T-cell (primary cell): ENCODE measurements around the gene DENND4A. TPM values are rescaled to one million over a fixed set of nuclear protein-coding genes. Genes with fewer than 3 reads are reported as not detected.

Source experiments
- ATAC-seq, 4 experiments: fragments of 200-7000 bp in 3 of 4; fragments of 150-1000 bp in 1 of 4; cut with Tn5 transposase; replicated peaks in 1 of 4; 1 replicate in 3 of 4; 2 replicates in 1 of 4; pipeline ENCODE4 v1.10.0; 2021; ENCODE audit warnings: moderate library complexity in 3 of 4, mild to moderate bottlenecking in 2 of 4, moderate number of reproducible peaks in 1 of 4
- CTCF ChIA-PET, 2 donors: fragments of 300-600 bp; sonication (Branson Sonifier 250); formaldehyde crosslinking; loops; one replicate each; lab custom pipeline; 2022; ENCODE audit warnings: antibody characterized with exemption in 2 of 2; lab: Charles Lee
- POLR2A ChIA-PET, 2 donors: fragments of 300-600 bp; sonication (Branson Sonifier 250); formaldehyde crosslinking; loops; one replicate each; lab custom pipeline; 2022; ENCODE audit warnings: antibody characterized with exemption in 2 of 2; lab: Charles Lee
- DNase-seq, 35 experiments: peaks; one replicate each; pipeline versions ENCODE4 v3.0.0 to v3.0.0-alpha.2; 2013 to 2023
- H3K27ac ChIP-seq: one replicate; pipeline ENCODE4 v1.5.1; 2013; ENCODE audit warnings: low read length
- H3K27me3 ChIP-seq, 2 experiments: replicated peaks in 1 of 2; 1 replicate in 1 of 2; 2 replicates in 1 of 2; pipeline versions ENCODE4 v1.6.1 to v1.7.0; 2013; ENCODE audit warnings: low read length in 1 of 2, mixed read lengths in 1 of 2; ENCODE audit not compliant: control insufficient read depth in 2 of 2, insufficient read depth in 2 of 2; ENCODE audit errors: extremely low read depth in 1 of 2
- H3K36me3 ChIP-seq, 2 donors: 1 replicate in 1 of 2; 2 replicates in 1 of 2; pipeline versions ENCODE4 v1.6.1 to v1.7.0; 2013; ENCODE audit warnings: low read length in 1 of 2; ENCODE audit not compliant: control insufficient read depth in 2 of 2, insufficient read depth in 1 of 2; ENCODE audit errors: extremely low read depth in 1 of 2
- H3K4me1 ChIP-seq, 2 experiments: 1 replicate in 1 of 2; 2 replicates in 1 of 2; pipeline versions ENCODE4 v1.6.1 to v1.7.0; 2013; ENCODE audit warnings: low read length in 2 of 2, mixed read lengths in 1 of 2; ENCODE audit not compliant: insufficient read depth in 2 of 2, control insufficient read depth in 1 of 2; ENCODE audit errors: extremely low read depth in 1 of 2
- H3K4me3 ChIP-seq, 2 donors: 1 replicate in 1 of 2; 2 replicates in 1 of 2; pipeline versions ENCODE4 v1.5.1 to v1.7.0; 2013; ENCODE audit warnings: mild to moderate bottlenecking in 2 of 2, low read length in 1 of 2, moderate library complexity in 1 of 2; ENCODE audit not compliant: control insufficient read depth in 1 of 2; ENCODE audit errors: extremely low read depth in 1 of 2
- H3K9me3 ChIP-seq: 2 replicates; pipeline ENCODE4 v1.7.0; 2013
- H3K27ac Mint-ChIP-seq, 2 donors: one replicate each; pipeline ENCODE4 v1.8.0; 2020 to 2021; ENCODE audit warnings: mild to moderate bottlenecking in 2 of 2, mixed read lengths in 2 of 2
- H3K27me3 Mint-ChIP-seq, 2 donors: one replicate each; pipeline ENCODE4 v1.8.0; 2021 to 2022; ENCODE audit warnings: mixed read lengths in 2 of 2
- H3K36me3 Mint-ChIP-seq: one replicate; pipeline ENCODE4 v1.8.0; 2021; ENCODE audit warnings: mixed read lengths
- H3K4me1 Mint-ChIP-seq, 3 donors: one replicate each; pipeline ENCODE4 v1.8.0; 2020 to 2022; ENCODE audit warnings: mixed read lengths in 3 of 3, mild to moderate bottlenecking in 1 of 3
- H3K4me3 Mint-ChIP-seq, 3 donors: one replicate each; pipeline ENCODE4 v1.8.0; 2020 to 2022; ENCODE audit warnings: mild to moderate bottlenecking in 3 of 3, mixed read lengths in 3 of 3, moderate library complexity in 3 of 3
- H3K9me3 Mint-ChIP-seq, 3 donors: one replicate each; pipeline ENCODE4 v1.8.0; 2020 to 2022; ENCODE audit warnings: mixed read lengths in 3 of 3
- WGBS: methylation state at CpG from one replicate; pipeline ENCODE4 v1.1.5; 2013; ENCODE audit warnings: missing lambda C conversion rate; ENCODE audit not compliant: insufficient coverage; 5-methylcytosine and 5-hydroxymethylcytosine counted together
- total RNA-seq, 35 experiments: library from RNA in 6 of 35; stranded (reverse) in 6 of 35; fragments of 120-200 nt in 1 of 35; gene quantifications; one replicate each; pipeline versions ENCODE4 v1.2.1 to v1.2.4 and lab custom pipeline; 2013 to 2026

Gene DENND4A
- total RNA-seq, 5 donors from 2014 or later (not counting 1 experiment from before 2014, with no cell fraction given), result 49.7 to 76.3 (median 57.1) TPM

DNA sequence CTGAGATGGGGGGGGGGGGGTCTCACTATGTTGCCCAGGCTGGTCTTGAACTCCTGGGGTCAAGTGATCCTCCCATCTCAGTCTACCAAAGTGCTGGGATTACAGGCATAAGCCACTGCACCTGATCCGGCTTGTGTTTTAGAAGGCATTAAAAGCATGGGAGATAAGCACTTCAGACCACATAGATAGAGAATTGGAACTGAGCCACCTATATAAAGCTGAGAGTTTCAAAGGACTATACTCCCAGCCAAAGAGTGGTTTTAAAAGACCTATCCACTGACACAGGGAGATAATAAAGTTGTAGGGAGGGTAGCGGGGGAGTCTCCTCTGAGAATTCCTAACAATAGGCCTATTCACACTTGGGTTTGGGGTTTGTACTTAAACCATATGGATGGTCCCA is 34.8 kb downstream of the DENND4A start:
- peaks cover 0 to 13% of the 10 kb centered on the region in 2 experiments for H3K4me1 ChIP-seq
- POLR2A ChIA-PET, result no interaction called here
- no peak for ATAC-seq
- CTCF ChIA-PET, result no interaction called here
- H3K36me3 ChIP-seq, result peaks cover 0 to 16% of the 10 kb centered on the region in 2 donors
- Mint-ChIP-seq H3K36me3 (peaks cover 22% of the 10 kb centered on the region), H3K4me3 (no peak overlapping the region), H3K4me1 (peaks cover 26 to 36% (median 29%) of the 10 kb centered on the region in 3 donors), H3K27ac (no peak overlapping the region), H3K9me3 (no peaks in the 10 kb centered on the region), H3K27me3 (no peaks in the 10 kb centered on the region)
- H3K27me3 ChIP-seq, result no peaks in the 10 kb centered on the region
- no peaks in the 10 kb centered on the region for H3K9me3 ChIP-seq
- no peak overlapping the region for H3K4me3 ChIP-seq
- DNase-seq, result no peak
- no peak overlapping the region for H3K27ac ChIP-seq
- no CpG with 5 or more reads among the region's 2 CpGs for WGBS

DNA sequence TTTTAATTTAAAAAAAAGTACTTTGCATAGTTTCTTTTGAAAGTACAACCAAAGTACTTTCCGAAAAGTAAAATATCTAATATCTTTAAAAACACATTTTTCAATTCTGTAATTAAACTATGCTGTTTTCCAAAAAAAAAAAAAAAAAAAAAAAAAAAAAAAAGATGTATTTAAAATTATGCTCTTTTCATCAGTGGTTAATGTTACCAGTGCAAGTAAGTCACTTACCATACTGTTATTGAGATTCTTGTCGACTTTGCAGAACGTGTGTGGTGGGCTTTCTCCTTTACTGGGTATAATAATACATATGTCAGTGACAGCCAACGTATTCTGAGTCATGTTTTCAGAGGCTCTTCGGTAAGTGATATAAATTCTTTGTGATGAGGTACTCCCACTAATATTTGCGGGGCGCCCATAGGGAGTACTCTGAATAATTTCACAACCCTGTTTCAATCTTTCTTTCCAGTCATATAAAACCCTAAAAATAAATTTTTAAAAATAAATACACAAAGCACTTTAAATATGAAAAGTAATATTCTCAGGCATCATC is 39.9 kb downstream of the DENND4A start:
- no CpG with 5 or more reads among the region's 7 CpGs for WGBS
- CTCF ChIA-PET, result no interaction called here
- peaks cover 23% of the 10 kb centered on the region for H3K36me3 Mint-ChIP-seq

DNA sequence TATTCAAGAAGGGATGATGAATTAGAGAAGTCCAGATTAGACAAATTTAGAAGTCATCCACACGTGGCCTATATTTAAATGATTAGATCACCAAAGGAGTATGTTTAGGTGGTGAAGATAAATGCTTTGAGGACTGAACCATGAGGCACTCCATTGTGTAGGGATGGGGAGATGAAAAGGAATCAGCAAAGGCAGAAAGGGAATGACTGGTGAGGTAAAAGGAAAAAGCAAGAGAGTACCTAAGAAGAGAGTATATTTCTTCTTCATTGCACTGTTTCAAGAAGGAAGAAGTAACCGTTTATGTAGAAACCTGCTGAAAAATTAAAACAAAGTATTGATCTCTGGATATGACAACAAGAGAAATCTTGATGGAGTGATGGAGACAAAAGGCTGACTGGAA is 40.7 kb downstream of the DENND4A start:
- H3K27ac Mint-ChIP-seq, result peak overlapping the region; percentile 3 to 70

More for the DNA sequence above, 39.9 kb downstream of the DENND4A start:
- H3K27me3 ChIP-seq, result no peaks in the 10 kb centered on the region
- POLR2A ChIA-PET, result no interaction called here
- H3K36me3 ChIP-seq, result peaks cover 0 to 18% of the 10 kb centered on the region in 2 donors
- Mint-ChIP-seq H3K27me3 (no peaks in the 10 kb centered on the region), H3K9me3 (no peaks in the 10 kb centered on the region), H3K27ac (no peak overlapping the region), H3K4me1 (peaks cover 16 to 26% (median 22%) of the 10 kb centered on the region in 3 donors), H3K4me3 (no peak overlapping the region)
- H3K27ac ChIP-seq, result no peak overlapping the region
- no peaks in the 10 kb centered on the region for H3K4me1 ChIP-seq
- ATAC-seq (no peak), DNase-seq (no peak)
- no peak overlapping the region for H3K4me3 ChIP-seq
- H3K9me3 ChIP-seq, result no peaks in the 10 kb centered on the region

DNA sequence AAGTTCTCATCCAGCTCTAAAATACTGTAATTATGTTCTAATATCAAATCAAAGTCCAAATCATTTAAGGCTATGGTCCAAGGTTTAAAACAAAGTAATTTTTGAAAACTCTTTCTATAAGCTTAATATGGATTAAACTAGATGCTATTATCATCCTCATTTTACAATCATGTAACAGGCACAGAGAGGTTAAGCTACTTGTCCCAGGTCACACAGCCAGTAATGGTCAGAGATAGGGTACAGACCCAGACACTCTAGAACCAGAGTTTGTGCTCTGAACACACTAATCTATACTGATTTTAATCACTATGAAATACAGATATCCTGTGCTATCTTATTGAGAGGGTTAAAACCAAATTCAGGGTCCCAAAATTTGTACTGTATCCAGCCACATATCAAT is 44.8 kb downstream of the DENND4A start:
- H3K36me3 Mint-ChIP-seq, result peaks cover 26% of the 10 kb centered on the region
- ChIA-PET POLR2A (no interaction called here), CTCF (interaction anchor here in 1 of 2 donors (0.8 kb wide), 2 partner anchors 11 to 116 kb away, joined by 3 to 6 read pairs; no protein-coding TSS in a partner anchor)
- H3K9me3 Mint-ChIP-seq, result no peaks in the 10 kb centered on the region
- DNase-seq, result no peak
- no peak overlapping the region for H3K27ac Mint-ChIP-seq
- Histone ChIP-seq H3K27ac (no peak overlapping the region), H3K27me3 (no peaks in the 10 kb centered on the region), H3K4me1 (no peaks in the 10 kb centered on the region), H3K36me3 (peaks cover 0 to 15% of the 10 kb centered on the region in 2 donors), H3K4me3 (no peak overlapping the region), H3K9me3 (no peaks in the 10 kb centered on the region)
- peaks cover 0 to 12% (median 11%) of the 10 kb centered on the region in 3 donors for H3K4me1 Mint-ChIP-seq
- ATAC-seq, result no peak
- no peaks in the 10 kb centered on the region for H3K27me3 Mint-ChIP-seq
- no peak overlapping the region for H3K4me3 Mint-ChIP-seq

More for the DNA sequence above, 40.7 kb downstream of the DENND4A start:
- Histone ChIP-seq H3K27ac (no peak overlapping the region), H3K4me3 (no peak overlapping the region), H3K27me3 (no peaks in the 10 kb centered on the region), H3K4me1 (no peaks in the 10 kb centered on the region), H3K9me3 (no peaks in the 10 kb centered on the region), H3K36me3 (peaks cover 0 to 18% of the 10 kb centered on the region in 2 donors)
- ChIA-PET CTCF (interaction anchor here in 1 of 2 donors (1.0 kb wide), 1 partner anchor 81 kb away, joined by 3 read pairs; no protein-coding TSS in a partner anchor), POLR2A (no interaction called here)
- 96% methylated on average over 2 of the region's 2 CpGs for WGBS
- Mint-ChIP-seq H3K36me3 (peaks cover 23% of the 10 kb centered on the region), H3K4me1 (peaks cover 13 to 23% (median 20%) of the 10 kb centered on the region in 3 donors), H3K4me3 (no peak overlapping the region), H3K9me3 (no peaks in the 10 kb centered on the region), H3K27me3 (no peaks in the 10 kb centered on the region)
- DNase-seq (no peak), ATAC-seq (no peak)

DNA sequence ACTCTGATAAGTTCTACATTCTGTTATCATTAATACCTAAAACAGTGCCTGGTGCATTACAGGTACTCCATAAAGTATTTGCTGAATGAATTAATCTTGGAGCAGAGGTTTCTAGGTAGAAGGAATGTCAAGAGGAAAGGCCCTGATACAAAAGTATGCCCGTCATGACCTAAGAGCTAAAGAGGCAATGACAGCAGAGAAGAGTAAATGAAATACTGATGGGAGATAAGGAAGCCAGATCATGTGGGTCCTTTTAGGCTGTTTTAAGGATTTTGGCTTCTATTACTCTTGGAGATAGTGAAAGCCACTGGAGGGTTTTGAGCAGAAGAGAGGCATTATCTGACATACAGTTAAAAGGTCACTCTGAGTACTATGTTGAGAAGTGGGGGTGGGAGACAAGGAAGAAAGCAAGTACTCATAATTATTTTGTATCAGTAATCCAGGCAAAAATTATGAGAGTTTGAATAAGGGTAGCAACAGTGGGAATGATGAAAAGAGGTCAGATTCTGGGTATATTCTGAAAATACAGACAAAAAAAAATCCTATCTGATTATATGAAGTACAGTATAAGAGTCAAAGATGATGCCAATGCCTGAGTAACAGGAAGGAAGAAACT is 48.3 kb downstream of the DENND4A start:
- Histone ChIP-seq H3K4me3 (no peak overlapping the region), H3K9me3 (no peaks in the 10 kb centered on the region), H3K4me1 (no peaks in the 10 kb centered on the region), H3K27ac (no peak overlapping the region), H3K27me3 (no peaks in the 10 kb centered on the region), H3K36me3 (peaks cover 0 to 26% of the 10 kb centered on the region in 2 donors)
- CTCF ChIA-PET, result no interaction called here
- no peak for DNase-seq
- Mint-ChIP-seq H3K27ac (peak overlapping the region in 1 of 2 donors; percentile 38), H3K9me3 (no peaks in the 10 kb centered on the region), H3K4me1 (peaks cover 0 to 4% (median 3%) of the 10 kb centered on the region in 3 donors), H3K36me3 (peaks cover 20% of the 10 kb centered on the region), H3K27me3 (no peaks in the 10 kb centered on the region), H3K4me3 (no peak overlapping the region)
- POLR2A ChIA-PET, result interaction anchor here in 1 of 2 donors (0.6 kb wide), 2 partner anchors 137 to 840 kb away, joined by 3 to 4 read pairs; no protein-coding TSS in a partner anchor
- no peak for ATAC-seq
- 100% methylated on average over 1 of the region's 1 CpG for WGBS

DNA sequence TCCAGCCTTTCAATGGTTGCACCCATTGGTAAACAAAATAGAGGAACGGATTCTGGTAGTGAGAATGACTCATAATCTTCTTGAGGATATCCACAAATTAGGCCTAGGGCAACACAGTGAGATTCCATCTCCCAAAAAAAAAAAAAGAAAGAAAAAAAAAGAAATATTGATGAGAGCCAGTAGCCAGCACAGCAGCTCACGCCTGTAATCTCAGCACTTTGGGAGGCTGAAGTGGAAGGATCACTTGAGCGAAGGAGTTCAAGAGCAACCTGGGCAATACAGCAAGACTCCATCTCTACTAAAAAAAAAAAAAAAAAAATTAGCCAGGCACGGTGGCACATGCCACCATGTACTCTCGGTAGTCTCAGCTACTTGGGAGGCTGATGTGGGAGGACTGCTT is 51.9 kb downstream of the DENND4A start:
- Histone ChIP-seq H3K9me3 (no peaks in the 10 kb centered on the region), H3K4me3 (no peak overlapping the region), H3K27me3 (no peaks in the 10 kb centered on the region), H3K4me1 (no peaks in the 10 kb centered on the region), H3K27ac (no peak overlapping the region), H3K36me3 (peaks cover 0 to 53% of the 10 kb centered on the region in 2 donors)
- POLR2A ChIA-PET, result interaction anchor here in 1 of 2 donors (0.7 kb wide), 1 partner anchor 86 kb away, joined by 3 read pairs; no protein-coding TSS in a partner anchor
- peaks cover 38% of the 10 kb centered on the region for H3K36me3 Mint-ChIP-seq
- no peaks in the 10 kb centered on the region for H3K27me3 Mint-ChIP-seq
- no peaks in the 10 kb centered on the region for H3K9me3 Mint-ChIP-seq
- WGBS, result 100% methylated on average over 1 of the region's 5 CpGs
- CTCF ChIA-PET, result no interaction called here
- no peak overlapping the region for H3K27ac Mint-ChIP-seq
- DNase-seq, result no peak
- peak in 1 of 4 experiments; percentile 24 for ATAC-seq
- no peak overlapping the region for H3K4me3 Mint-ChIP-seq
- H3K4me1 Mint-ChIP-seq, result peaks cover 0 to 6% (median 3%) of the 10 kb centered on the region in 3 donors
